Activated T-cell treated with anti-CD3 and anti-CD28 coated beads, Interleukin-2, amount 50 U/mL, for 1 hour (primary cell): ENCODE data around the gene ST7L.
A peak's percentile ranks its signal among the peaks of the same experiment; 100 is the strongest.
"Not testable (repeated sequence)": the region's sequence is repeated elsewhere in the genome, so short reads cannot be mapped to it uniquely, and the experiment has no call there.

Experiments used
- DNase-seq: peaks from one replicate; pipeline ENCODE4 v3.0.0-alpha.2; 2020

Gene ST7L

GRCh38 chr1:112513112-112513870, 105.7 kb downstream of the ST7L start:
- DNase-seq, result no peak

- no peak for DNase-seq
These were observed 107.0 kb downstream of the ST7L start for GRCh38 chr1:112511897-112512296.

- DNase-seq, result no peak
These were observed 108.6 kb downstream of the ST7L start for GRCh38 chr1:112510340-112510739.

GRCh38 chr1:112509660-112510178, 109.2 kb downstream of the ST7L start:
- DNase-seq, result no peak

GRCh38 chr1:112509005-112509659, 109.8 kb downstream of the ST7L start:
- DNase-seq, result peak; percentile 61

GRCh38 chr1:112508278-112509004, 110.5 kb downstream of the ST7L start, which contains the start of gene WNT2B:
Gene WNT2B (plus strand): TSS chr1:112508965. CDS start chr1:112509263, 298 bp downstream.
- peak; percentile 69 for DNase-seq

GRCh38 chr1:112507921-112508277, 111.0 kb downstream of the ST7L start:
- peak; percentile 54 for DNase-seq

- no peak for DNase-seq
These were observed 111.6 kb downstream of the ST7L start for GRCh38 chr1:112507336-112507735.

GRCh38 chr1:112506731-112507130, 112.2 kb downstream of the ST7L start:
- no peak for DNase-seq

- DNase-seq, result no peak
These were observed 112.6 kb downstream of the ST7L start for GRCh38 chr1:112506306-112506705.

- no peak for DNase-seq
These were observed 113.1 kb downstream of the ST7L start for GRCh38 chr1:112505878-112506277.

- no peak for DNase-seq
These were observed 113.5 kb downstream of the ST7L start for GRCh38 chr1:112505400-112505785.

GRCh38 chr1:112504661-112505399, 114.1 kb downstream of the ST7L start:
- DNase-seq, result no peak

- DNase-seq, result no peak
These were observed 114.8 kb downstream of the ST7L start for GRCh38 chr1:112504001-112504660.

- no peak for DNase-seq
These were observed 116.1 kb downstream of the ST7L start for GRCh38 chr1:112502826-112503225.

- DNase-seq, result peak; percentile 70
These were observed 116.9 kb downstream of the ST7L start for GRCh38 chr1:112501810-112502641.

GRCh38 chr1:112496290-112496689, 122.7 kb downstream of the ST7L start:
- no peak for DNase-seq

- no peak for DNase-seq
These were observed 125.6 kb downstream of the ST7L start for GRCh38 chr1:112493351-112493750.

GRCh38 chr1:112492076-112492475, 126.9 kb downstream of the ST7L start:
- no peak for DNase-seq

- DNase-seq, result no peak
These were observed 130.8 kb downstream of the ST7L start for GRCh38 chr1:112488141-112488540.

GRCh38 chr1:112487686-112488085, 131.3 kb downstream of the ST7L start:
- DNase-seq, result not testable (repeated sequence)
